ACC112 (cell line): ENCODE measurements around the gene NTRK1.

Experiments used
- H2AFZ ChIP-seq: fragments of 200-600 bp; sonication (generic); one replicate; pipeline ENCODE4 v1.6.0; 2017; ENCODE audit warnings: antibody characterized with exemption, low read length; ENCODE audit not compliant: unreplicated experiment
- H3K27ac ChIP-seq: fragments of 200-600 bp; sonication (generic); 2 replicates; pipeline ENCODE4 v1.5.1; 2014; ENCODE audit warnings: low read depth, mild to moderate bottlenecking, antibody characterized with exemption, low read length, moderate library complexity
- H3K27me3 ChIP-seq: fragments of 200-600 bp; sonication (generic); 2 replicates; pipeline ENCODE4 v1.6.1; 2014; ENCODE audit warnings: mild to moderate bottlenecking, antibody characterized with exemption, low read length, moderate library complexity, mixed read lengths; ENCODE audit not compliant: insufficient read depth
- H3K36me3 ChIP-seq: fragments of 200-600 bp; sonication (generic); 2 replicates; pipeline ENCODE4 v1.6.1; 2016; ENCODE audit warnings: mild to moderate bottlenecking, antibody characterized with exemption, low read length, moderate library complexity, mixed read lengths; ENCODE audit not compliant: insufficient read depth
- H3K4me1 ChIP-seq: fragments of 200-600 bp; sonication (generic); one replicate; pipeline ENCODE4 v1.6.1; 2016; ENCODE audit warnings: low read length, mixed read lengths; ENCODE audit not compliant: insufficient read depth, unreplicated experiment, control insufficient read depth
- H3K4me3 ChIP-seq: fragments of 200-600 bp; sonication (generic); 2 replicates; pipeline ENCODE4 v1.5.1; 2014; ENCODE audit warnings: mild to moderate bottlenecking, low read depth, low read length
- H3K79me2 ChIP-seq: fragments of 200-600 bp; sonication (generic); one replicate; pipeline ENCODE4 v1.6.0; 2016; ENCODE audit warnings: low read length; ENCODE audit not compliant: control insufficient read depth, unreplicated experiment, insufficient read depth

The NTRK1 gene

GRCh38 chr1:156928043-156928602, 67.5 kb downstream of the NTRK1 start:
- Histone ChIP-seq H3K79me2 (no peaks in the 10 kb centered on the region), H3K4me3 (no peak overlapping the region), H3K4me1 (peaks cover 9% of the 10 kb centered on the region), H2AFZ (no peak overlapping the region), H3K27me3 (peaks cover 7% of the 10 kb centered on the region), H3K27ac (no peak overlapping the region), H3K36me3 (no peaks in the 10 kb centered on the region)

- Histone ChIP-seq H2AFZ (no peak overlapping the region), H3K4me1 (peaks cover 9% of the 10 kb centered on the region), H3K79me2 (no peaks in the 10 kb centered on the region), H3K27ac (no peak overlapping the region), H3K27me3 (no peaks in the 10 kb centered on the region), H3K4me3 (no peak overlapping the region), H3K36me3 (no peaks in the 10 kb centered on the region)
Measured at GRCh38 chr1:156929596-156930238, 69.1 kb downstream of the NTRK1 start.

- no peak overlapping the region for H2AFZ ChIP-seq
- H3K27ac ChIP-seq, result no peak overlapping the region
- H3K4me1 ChIP-seq, result peaks cover 9% of the 10 kb centered on the region
- no peaks in the 10 kb centered on the region for H3K27me3 ChIP-seq
- no peak overlapping the region for H3K4me3 ChIP-seq
- H3K79me2 ChIP-seq, result no peaks in the 10 kb centered on the region
- no peaks in the 10 kb centered on the region for H3K36me3 ChIP-seq
Measured at GRCh38 chr1:156930483-156930882, 69.8 kb downstream of the NTRK1 start.
